K562 (cell line): Measurements from ENCODE around the gene KAZN.

ENCODE experiments used
- JUNB ChIP-seq: fragments of 450-650 bp; formaldehyde crosslinking; conservative IDR thresholded peaks from 2 replicates; pipeline ENCODE4 v1.4.0; 2020; ENCODE audit warnings: mild to moderate bottlenecking
- KAT7 ChIP-seq: sonication (generic); formaldehyde crosslinking; IDR thresholded peaks from 2 replicates; pipeline ENCODE4 v1.8.0; 2022; ENCODE audit warnings: missing genetic modification reagents, mild to moderate bottlenecking, borderline replicate concordance
- RBM39 ChIP-seq: fragments of 200-400 bp; formaldehyde crosslinking; optimal IDR thresholded peaks from 2 replicates; pipeline ENCODE3; 2018; ENCODE audit warnings: low read depth, low read length
- SP1 ChIP-seq: sonication (generic); formaldehyde crosslinking; IDR thresholded peaks from 2 replicates; pipeline ENCODE4 v1.8.1; 2022; ENCODE audit warnings: mild to moderate bottlenecking, missing genetic modification reagents
- TEAD2 ChIP-seq: fragments of 450-650 bp; IDR thresholded peaks from 2 replicates; pipeline ENCODE4 v1.6.1; 2016; ENCODE audit warnings: missing genetic modification characterization, control low read depth, missing compliant biosample characterization
- TF ChIP-seq, protein P1 (sequence below), 3 experiments: IDR thresholded peaks in 2 of 3; conservative IDR thresholded peaks in 1 of 3; 2 replicates each; pipeline ENCODE4 v1.5.1; 2011 to 2012; ENCODE audit warnings: low read length in 3 of 3, mild to moderate bottlenecking in 3 of 3, control low read depth in 2 of 3, improper control_type of control experiment in 1 of 3, inconsistent platforms in 1 of 3, low read depth in 1 of 3, mixed read lengths in 1 of 3, moderate library complexity in 1 of 3; ENCODE audit not compliant: insufficient read depth in 2 of 3

DNA sequence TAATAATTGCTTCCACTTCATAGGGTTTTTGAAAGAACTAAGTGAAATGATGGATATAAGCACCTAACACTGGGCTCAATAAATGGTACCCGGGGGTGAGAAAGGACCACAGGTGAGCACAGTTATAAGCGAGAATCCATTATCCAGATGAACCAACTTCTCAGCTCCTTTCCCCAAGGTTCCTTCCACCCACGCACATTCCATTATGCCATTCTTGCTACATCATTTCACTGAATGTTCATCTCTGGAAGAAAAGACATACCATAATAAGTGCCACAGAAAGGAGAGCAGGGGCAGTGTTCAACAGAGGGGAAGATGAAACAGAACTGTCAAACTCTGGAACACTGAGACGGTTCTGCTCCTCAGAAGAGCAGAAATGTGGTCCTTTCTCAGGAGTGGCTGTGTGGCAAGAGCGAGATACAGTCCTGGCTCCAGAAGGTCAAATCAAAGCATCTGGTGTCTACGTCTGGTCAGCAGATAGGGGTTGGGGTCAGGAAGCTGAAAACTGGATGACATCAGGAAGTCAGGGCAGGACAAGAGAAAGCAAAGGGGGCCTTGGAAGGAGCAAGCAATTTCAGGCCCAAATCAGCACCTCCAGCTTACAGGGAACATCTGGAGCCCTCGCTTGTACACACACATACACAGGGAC, 299.6 kb downstream of the KAZN start:
- TF ChIP-seq SP1 (CRISPR knock-in tag) (no peak), TEAD2 (tag) (no peak), JUNB (CRISPR knock-in tag) (no peak), KAT7 (no peak), RBM39 (no peak)
- TF ChIP-seq, protein P1, sequence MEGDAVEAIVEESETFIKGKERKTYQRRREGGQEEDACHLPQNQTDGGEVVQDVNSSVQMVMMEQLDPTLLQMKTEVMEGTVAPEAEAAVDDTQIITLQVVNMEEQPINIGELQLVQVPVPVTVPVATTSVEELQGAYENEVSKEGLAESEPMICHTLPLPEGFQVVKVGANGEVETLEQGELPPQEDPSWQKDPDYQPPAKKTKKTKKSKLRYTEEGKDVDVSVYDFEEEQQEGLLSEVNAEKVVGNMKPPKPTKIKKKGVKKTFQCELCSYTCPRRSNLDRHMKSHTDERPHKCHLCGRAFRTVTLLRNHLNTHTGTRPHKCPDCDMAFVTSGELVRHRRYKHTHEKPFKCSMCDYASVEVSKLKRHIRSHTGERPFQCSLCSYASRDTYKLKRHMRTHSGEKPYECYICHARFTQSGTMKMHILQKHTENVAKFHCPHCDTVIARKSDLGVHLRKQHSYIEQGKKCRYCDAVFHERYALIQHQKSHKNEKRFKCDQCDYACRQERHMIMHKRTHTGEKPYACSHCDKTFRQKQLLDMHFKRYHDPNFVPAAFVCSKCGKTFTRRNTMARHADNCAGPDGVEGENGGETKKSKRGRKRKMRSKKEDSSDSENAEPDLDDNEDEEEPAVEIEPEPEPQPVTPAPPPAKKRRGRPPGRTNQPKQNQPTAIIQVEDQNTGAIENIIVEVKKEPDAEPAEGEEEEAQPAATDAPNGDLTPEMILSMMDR (IDR thresholded peaks at IDR 0.05 in 2 of 3, conservative IDR thresholded peaks at IDR 0.05 in 1 of 3; ENCODE audit: insufficient read depth in 2 of 3, low read depth in 1 of 3, low read length in 3 of 3) = no peak
